NCI-H146 treated with DMSO at 0.1 percent for 48 hours (cell line): ENCODE measurements around the gene GRIA1.

Experiments used
- DNase-seq: peaks from one replicate; lab custom pipeline; 2025; ENCODE audit not compliant: unreplicated experiment; lab: John Stamatoyannopoulos, UW

Gene GRIA1

DNA sequence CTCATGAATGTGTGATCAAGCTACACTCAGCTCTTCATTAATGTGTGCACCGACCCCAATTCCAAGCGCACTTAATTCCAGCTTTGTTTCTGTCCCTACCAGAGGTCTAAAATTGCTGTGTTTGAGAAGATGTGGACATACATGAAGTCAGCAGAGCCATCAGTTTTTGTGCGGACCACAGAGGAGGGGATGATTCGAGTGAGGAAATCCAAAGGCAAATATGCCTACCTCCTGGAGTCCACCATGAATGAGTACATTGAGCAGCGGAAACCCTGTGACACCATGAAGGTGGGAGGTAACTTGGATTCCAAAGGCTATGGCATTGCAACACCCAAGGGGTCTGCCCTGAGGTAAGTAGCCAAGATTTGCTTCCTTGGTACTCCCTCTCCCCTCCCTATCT, 279.6 kb downstream of the GRIA1 start:
- no peak for DNase-seq

DNA sequence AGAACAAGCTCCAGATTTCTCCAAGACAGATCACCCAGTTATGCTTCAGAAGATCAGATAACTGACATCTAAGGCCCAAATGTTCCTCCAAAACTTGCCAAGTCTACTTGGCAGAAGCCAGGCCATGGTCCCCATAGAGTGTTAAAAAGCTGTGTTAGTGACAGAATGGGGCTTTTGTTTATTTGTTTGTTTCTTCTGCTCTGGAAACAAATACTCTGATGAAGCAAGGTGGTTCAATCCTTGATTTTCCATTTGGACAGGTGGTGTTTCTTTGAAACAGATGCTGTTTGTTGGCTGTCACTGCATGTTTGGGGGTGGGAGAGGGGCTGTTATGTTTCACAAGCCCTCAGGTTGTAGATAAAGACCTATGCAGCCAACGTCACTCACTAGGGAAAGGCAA, 284.2 kb downstream of the GRIA1 start:
- DNase-seq: no peak

DNA sequence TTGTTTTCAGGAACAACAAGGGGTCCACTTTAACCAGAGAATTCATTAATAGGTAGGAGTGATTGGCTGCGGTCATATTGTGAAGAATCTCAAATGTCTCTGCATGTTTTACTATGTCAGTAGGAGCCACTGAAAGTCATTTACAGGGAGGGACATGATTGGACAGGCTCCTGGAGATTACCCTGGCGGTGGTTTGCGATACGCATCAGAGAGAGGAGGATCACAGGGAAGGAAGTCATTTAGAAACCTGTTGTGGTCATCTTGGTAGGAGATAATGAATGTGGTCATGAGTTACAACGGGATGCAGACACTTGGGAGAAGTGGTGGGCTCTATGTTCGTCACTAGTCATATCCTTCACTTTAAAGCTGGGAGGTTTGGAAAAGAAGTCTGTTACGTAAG, 285.5 kb downstream of the GRIA1 start:
- no peak for DNase-seq

DNA sequence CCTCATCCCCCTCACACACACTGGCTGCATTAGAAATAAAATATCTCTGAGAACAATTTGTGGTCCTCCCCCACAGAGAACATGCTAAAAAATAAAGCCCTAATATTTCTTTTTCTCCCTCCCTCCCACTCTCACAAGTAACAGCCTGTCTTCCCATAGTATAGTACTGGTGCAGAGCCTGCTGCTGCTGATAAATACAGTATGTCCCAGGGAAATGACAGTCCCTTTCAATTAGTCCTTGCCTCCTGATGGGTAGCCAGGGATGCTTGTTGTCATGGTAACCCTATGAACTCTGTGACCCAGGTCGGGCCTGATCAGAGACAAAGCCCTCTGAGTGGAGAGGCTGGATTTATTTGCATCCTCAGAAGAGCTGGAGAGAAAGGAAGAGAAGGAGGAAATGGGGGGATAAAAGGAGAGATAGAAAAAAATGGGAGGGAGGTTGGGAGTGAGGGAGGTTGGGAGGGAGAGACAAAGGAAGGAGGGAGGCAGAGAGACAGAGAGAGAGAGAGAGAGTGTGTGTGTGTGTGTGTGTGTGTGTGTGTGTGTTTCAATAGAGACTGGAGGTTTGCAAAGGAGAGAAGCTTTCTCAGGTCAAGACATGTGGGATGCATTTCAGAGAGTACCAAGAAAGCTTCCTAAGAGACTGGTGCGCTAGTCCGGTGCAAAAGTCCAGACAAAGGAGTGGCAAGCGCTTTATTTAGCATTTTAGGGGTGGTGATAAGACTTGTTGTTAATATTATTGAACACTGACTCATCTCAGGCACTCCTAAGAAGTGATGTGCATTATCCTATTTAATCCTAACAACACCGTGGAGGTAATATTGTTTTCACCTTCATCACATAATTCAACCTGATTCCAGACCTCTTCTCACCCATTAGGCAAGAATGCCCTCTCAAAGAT, 287.5 kb downstream of the GRIA1 start:
- peak; percentile 14 for DNase-seq

DNA sequence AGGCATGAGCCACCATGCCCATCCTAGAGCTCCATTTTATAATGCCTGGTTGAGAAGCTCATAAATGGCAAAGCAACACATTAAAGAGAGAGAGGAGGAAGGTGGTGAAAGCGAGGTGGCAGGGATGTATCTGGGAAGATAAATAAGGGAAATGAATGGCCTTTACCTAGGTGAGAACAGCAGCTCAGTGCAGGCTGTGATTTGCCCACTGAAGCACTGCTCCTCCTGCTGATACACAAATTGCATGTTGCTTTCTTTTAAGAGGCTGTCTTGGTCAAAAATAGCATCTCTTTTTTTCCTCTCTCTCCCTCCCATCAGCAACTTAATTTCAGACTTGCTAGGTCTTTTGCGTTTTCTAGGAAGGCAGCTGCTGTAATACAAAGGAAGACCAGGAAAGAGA, 289.4 kb downstream of the GRIA1 start:
- no peak for DNase-seq

DNA sequence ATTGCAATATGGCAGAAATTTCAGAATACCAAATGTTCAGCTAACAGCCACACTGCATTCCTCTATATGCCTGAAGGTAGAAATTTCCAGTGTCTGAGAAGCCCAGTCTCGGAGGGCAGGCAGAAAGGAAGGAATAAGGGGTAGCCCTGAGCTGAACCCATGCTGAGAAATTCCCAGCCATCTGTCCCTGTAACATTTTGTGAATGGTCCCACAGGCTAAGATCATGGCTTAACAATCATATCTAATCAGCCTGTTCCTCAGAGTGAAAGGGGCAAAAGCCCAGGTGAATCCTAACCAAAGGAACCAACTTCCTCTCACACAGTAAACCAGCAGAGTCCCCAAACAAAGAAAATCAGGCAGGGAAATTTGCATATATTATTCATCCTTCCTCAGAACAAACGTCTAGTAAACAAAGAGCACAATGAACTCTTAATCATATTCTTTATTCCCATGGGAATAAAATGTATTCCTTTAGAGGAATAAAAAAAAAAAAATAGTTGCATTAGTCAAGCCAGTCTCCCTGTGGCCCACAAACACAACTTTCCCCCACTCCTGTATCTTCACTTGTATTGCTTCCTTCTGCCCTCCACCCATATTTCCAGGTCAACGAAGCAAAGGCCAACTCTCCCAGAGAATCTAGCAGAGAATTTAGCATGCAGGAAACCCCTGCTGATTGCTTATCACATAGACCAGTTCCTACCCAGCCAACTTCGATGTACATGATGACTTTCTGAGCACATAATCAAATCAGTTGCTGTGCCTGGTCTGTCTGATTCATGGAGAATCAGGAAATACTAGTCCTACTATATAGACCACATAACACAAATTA, 290.6 kb downstream of the GRIA1 start:
- no peak for DNase-seq

DNA sequence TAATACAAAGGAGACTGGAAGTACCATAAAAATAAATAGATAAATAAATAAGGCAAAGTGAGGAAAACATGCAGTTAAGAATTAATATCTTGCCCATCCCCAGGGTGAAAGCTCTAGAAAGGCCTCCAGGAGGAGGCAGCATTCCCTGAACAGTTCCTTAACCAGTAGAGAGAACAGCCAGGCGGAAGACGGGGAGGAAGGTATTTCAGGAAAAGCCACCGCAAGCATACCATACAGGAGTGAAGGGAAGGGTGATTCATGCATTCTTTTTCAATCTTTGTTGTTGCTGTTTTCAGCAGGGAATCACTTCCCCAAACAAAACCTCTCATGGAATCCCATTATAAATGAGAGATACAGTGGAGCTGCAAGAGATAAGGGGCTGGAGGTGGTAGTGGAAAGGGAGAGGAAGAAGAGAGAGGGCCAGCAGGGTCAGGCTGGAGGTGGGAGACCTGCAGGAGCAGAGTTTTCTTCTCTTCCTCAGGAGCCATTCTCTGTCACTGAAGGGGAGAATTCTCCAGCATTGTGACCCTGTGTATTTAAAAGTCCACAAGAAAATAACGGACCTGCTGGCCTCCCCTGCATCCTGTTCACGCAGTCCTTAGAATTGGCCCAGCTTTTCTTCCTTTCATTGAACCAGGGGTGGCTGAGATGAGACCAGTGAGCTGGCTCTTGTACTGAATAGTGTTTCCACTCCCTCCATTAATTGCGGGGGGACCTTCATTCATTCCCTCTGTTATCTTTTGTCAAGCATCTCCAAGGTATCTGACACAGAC, 292.3 kb downstream of the GRIA1 start:
- DNase-seq: no peak

DNA sequence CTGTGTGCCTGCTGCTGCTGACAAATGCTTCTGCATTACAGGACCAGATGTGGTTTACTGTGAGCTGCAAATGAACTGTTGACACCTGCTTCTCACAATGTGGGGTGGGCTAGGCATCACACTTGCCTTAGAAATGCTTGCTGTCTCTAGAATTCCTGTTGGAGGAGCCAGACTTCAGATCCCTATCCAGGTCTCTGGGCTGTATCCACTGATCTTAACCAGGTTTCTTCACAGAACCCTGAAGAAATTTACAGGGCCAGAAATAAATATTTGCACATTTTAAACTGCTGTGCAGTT, 292.8 kb downstream of the GRIA1 start:
- no peak for DNase-seq

- no peak for DNase-seq
Observed at GRCh38 chr5:153784277-153784676, 293.8 kb downstream of the GRIA1 start.

GRCh38 chr5:153791339-153791738, 300.9 kb downstream of the GRIA1 start:
- no peak for DNase-seq

DNA sequence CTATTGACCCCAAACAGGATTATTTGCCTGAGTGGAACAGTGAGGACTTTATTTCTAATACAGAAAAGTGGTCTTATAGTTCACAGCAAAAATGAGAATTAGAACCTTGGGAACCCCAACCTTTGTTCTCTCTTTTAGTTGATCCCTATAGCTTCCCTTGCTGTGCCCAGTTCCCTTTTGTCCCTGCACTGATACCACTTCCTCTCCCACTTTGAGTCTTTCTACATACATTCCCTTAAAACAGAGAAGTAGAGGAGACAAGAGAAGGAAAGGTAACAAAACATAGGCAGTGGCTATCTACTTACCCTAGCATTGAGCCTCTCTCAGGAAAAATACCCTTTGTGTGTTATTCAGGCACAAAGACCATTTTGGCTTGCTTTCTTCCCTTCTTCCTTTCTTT, 301.8 kb downstream of the GRIA1 start:
- no peak for DNase-seq

- DNase-seq: no peak
Observed at GRCh38 chr5:153793699-153794098, 303.2 kb downstream of the GRIA1 start.

GRCh38 chr5:153794327-153794726, 303.9 kb downstream of the GRIA1 start:
- DNase-seq: no peak

- DNase-seq: no peak
Observed at GRCh38 chr5:153796527-153796926, 306.1 kb downstream of the GRIA1 start.

DNA sequence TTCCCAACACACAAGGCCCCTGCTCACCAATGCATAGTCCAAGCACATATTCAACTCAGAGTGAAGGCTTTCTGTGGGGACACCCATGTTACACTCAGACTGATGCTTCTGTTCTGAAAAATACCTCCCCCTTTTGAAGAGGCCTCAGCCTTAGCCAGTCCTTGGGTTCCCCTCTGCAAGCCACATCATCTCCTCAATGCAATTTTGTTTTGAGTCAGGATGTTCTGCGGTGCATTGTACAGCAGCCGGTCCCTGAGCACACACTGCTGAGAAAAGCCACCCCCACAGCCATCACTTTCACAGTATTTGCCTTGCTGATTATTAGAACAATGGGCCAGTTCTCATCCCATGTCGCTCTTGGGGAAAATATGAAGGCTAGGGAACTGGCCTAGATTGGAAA, 307.0 kb downstream of the GRIA1 start:
- DNase-seq: no peak

GRCh38 chr5:153798830-153799229, 308.4 kb downstream of the GRIA1 start:
- DNase-seq: no peak

- no peak for DNase-seq
Observed at GRCh38 chr5:153799466-153799865, 309.0 kb downstream of the GRIA1 start.

- DNase-seq: no peak
Observed at GRCh38 chr5:153802050-153802821, 311.8 kb downstream of the GRIA1 start.

DNA sequence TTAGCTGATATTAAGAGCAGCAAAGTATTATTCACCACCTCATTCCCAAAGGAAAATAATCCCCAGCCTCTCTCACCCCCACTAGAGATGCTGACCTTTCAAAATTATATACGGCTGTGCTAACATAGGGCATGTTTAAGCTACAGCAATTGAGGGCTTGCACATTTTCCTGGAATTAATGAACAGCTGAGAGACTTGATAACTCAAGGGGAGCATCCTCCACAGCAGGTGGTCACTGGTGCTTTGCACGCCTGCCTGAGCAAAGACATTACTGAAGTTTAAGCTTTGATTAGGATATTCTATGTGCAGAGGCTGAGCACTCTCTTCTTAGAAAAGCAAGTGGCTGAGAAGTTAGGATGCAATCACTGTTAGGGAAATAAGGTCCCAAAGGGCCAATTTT, 317.3 kb downstream of the GRIA1 start:
- DNase-seq: peak; percentile 32

- DNase-seq: no peak
Observed at GRCh38 chr5:153809166-153809565, 318.7 kb downstream of the GRIA1 start.

DNA sequence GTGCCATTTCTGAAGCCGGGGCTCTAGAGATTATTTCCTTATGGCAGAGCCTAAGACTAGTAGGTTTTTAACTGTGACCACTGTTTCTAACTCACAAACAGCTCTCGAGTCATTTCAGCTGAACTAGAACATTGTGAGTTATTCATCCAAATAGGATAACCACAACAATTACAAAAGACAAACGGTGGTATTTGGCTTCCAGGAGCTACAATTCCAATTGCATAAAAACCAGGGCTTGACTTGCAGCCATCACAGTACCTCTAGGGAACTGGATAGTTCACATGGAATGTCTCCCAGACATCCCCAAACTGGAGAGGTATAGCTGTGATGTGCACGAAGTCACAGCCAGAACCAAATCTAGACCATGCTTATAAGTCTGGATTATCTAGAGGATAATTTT, 323.4 kb downstream of the GRIA1 start:
- no peak for DNase-seq
